ENCODE measurements around the gene CGREF1. TPM values are rescaled to one million over a fixed set of nuclear protein-coding genes. Genes with fewer than 3 reads are reported as not detected.

CGREF1 gene
- total and polyA plus RNA-seq, 2 donors (not counting 3 experiments of a cell fraction or from before 2014, with no cell fraction given) = 2.9 to 5.8 TPM

DNA sequence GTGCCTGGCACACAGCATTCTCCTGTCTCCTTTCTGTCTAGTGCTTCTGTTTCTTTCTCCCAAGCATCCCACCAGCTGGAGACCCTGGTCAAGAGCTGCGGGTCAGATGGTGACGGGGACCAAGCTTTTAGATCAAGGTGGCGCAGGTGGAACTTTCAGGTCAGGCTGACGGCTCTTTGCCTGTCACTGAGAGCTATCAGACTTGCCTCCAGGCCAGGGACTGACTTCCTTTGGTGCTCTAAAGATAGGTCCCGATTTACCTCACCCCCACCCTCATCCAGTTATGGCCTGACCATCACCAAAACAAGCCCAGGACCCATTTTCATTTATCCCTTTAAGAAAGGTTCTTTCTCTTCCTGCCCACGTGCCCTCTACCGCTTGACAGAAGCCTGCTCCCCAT lies 41.7 kb downstream of the CGREF1 start:
- DNase-seq (ENCODE audit: low read depth, low spot score) (no peak), FAIRE-seq (no peak)
- Histone ChIP-seq H3K36me3 (ENCODE audit: control insufficient read depth in 2 of 2, extremely low read depth in 1 of 2, insufficient read depth in 2 of 2, low read length in 2 of 2) (no peaks in the 10 kb centered on the region), H3K4me2 (ENCODE audit: insufficient read depth, low read length) (no peak overlapping the region), H3K27ac (ENCODE audit: insufficient read depth, low read depth, low read length) (no peak overlapping the region), H3K27me3 (ENCODE audit: control insufficient read depth in 2 of 2, insufficient read depth in 2 of 2, low read length in 2 of 2) (no peaks in the 10 kb centered on the region), H3K4me3 (replicated peaks in 1 of 3; ENCODE audit: insufficient read depth in 1 of 3, low read depth in 1 of 3, low read length in 3 of 3) (no peak overlapping the region), H4K20me1 (replicated peaks; ENCODE audit: control insufficient read depth, extremely low read depth, insufficient read depth, low read length) (no peaks in the 10 kb centered on the region), H3K9me3 (replicated peaks; ENCODE audit: control insufficient read depth, insufficient read depth, low read length) (no peaks in the 10 kb centered on the region), H3K4me1 (ENCODE audit: control insufficient read depth, extremely low read depth, insufficient read depth, low read length) (peaks cover 10% of the 10 kb centered on the region), H3K9ac (replicated peaks; ENCODE audit: extremely low read depth, insufficient read depth, low read length) (no peak overlapping the region), H3K79me2 (ENCODE audit: control insufficient read depth, insufficient read depth, low read length) (no peaks in the 10 kb centered on the region), H2AFZ (ENCODE audit: low read depth, low read length) (no peak overlapping the region), H3K9me1 (replicated peaks; ENCODE audit: control insufficient read depth, extremely low read depth, insufficient read depth, low read length) (no peaks in the 10 kb centered on the region)
- POLR2A ChIA-PET = no interaction called here
- no TSS peak for BruUV-seq (replicated peaks)
- dilution Hi-C loops (cut with MboI; ENCODE audit: extremely low pct_ligation_motif_present, low sequenced_read_pairs) (no loop called here), intact Hi-C loops (cut with micrococcal nuclease) (no loop called here)
- no peak for TF ChIP-seq GATA2 (IDR thresholded peaks at IDR 0.05; ENCODE audit: insufficient read depth, insufficient read length, low read depth, low read length)
- no peak for TF ChIP-seq MYC (IDR thresholded peaks at IDR 0.05; ENCODE audit: low read depth, low read length)
- no peak for TF ChIP-seq POLR2A (IDR thresholded peaks at IDR 0.05; ENCODE audit: low read depth, low read length)
- TF ChIP-seq POLR2AphosphoS5 (IDR thresholded peaks at IDR 0.05; ENCODE audit: insufficient read depth, low read depth, low read length) = no peak
- TF ChIP-seq FOS (IDR thresholded peaks at IDR 0.05; ENCODE audit: borderline replicate concordance, insufficient read depth, low read length) = no peak
- TF ChIP-seq JUN (IDR thresholded peaks at IDR 0.05; ENCODE audit: borderline replicate concordance, insufficient read depth, insufficient read length, low read depth) = no peak
- no peak for TF ChIP-seq EZH2 (IDR thresholded peaks at IDR 0.05; ENCODE audit: borderline replicate concordance, low read depth, low read length, severe bottlenecking)
- TF ChIP-seq MAX (IDR thresholded peaks at IDR 0.05; ENCODE audit: insufficient read depth, insufficient read length) = no peak
- TF ChIP-seq, protein P1, sequence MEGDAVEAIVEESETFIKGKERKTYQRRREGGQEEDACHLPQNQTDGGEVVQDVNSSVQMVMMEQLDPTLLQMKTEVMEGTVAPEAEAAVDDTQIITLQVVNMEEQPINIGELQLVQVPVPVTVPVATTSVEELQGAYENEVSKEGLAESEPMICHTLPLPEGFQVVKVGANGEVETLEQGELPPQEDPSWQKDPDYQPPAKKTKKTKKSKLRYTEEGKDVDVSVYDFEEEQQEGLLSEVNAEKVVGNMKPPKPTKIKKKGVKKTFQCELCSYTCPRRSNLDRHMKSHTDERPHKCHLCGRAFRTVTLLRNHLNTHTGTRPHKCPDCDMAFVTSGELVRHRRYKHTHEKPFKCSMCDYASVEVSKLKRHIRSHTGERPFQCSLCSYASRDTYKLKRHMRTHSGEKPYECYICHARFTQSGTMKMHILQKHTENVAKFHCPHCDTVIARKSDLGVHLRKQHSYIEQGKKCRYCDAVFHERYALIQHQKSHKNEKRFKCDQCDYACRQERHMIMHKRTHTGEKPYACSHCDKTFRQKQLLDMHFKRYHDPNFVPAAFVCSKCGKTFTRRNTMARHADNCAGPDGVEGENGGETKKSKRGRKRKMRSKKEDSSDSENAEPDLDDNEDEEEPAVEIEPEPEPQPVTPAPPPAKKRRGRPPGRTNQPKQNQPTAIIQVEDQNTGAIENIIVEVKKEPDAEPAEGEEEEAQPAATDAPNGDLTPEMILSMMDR (IDR thresholded peaks at IDR 0.05; ENCODE audit: extremely low read depth in 1 of 2, insufficient read depth in 1 of 2, low read depth in 1 of 2, low read length in 2 of 2) = no peak
- CTCF ChIA-PET = interaction anchor here (0.8 to 1.0 kb wide), 2 partner anchors 8 to 116 kb away, joined by 3 to 4 read pairs; no protein-coding TSS in a partner anchor

All from endothelial cell of umbilical vein (primary cell).